Dermis microvascular lymphatic vessel endothelial cell (primary cell): ENCODE data around the gene TWF1. TPM values are rescaled to one million over a fixed set of nuclear protein-coding genes. Genes with fewer than 3 reads are reported as not detected.

ENCODE experiments used
- total RNA-seq: library from RNA; depleted of rRNA; stranded (reverse); fragments of >200 nt; gene quantifications from 2 replicates; pipeline ENCODE4 v1.2.1, GENCODE V29; 2014

The TWF1 gene
- total RNA-seq, 1 donor from 2014 or later, result 95.4 TPM

Other genes starting within 250 kb of the TWF1 start
- gene PUS7L, start 47.5 kb downstream of the TWF1 start, total RNA-seq, result 5.6 and 8.9 TPM in 2 replicates
- 11.7 and 14.3 TPM in 2 replicates for gene IRAK4, start 47.4 kb downstream of the TWF1 start, total RNA-seq
- gene TMEM117, start 29.8 kb upstream of the TWF1 start, total RNA-seq, result 4.0 and 7.5 TPM in 2 replicates